GM23338 (cell line): ENCODE data around the gene MYO5C. TPM values are rescaled to one million over a fixed set of nuclear protein-coding genes. Genes with fewer than 3 reads are reported as not detected.

ENCODE experiments used
- ATAC-seq: fragments of 200-7000 bp; cut with Tn5 transposase; 3 replicates; pipeline ENCODE4 v1.9.1; 2020
- DNase-seq: peaks from one replicate; pipeline ENCODE4 v3.0.0-alpha.2; 2015; ENCODE audit warnings: low spot score
- H2AFZ ChIP-seq: fragments of 200-600 bp; sonication (generic); 2 replicates; pipeline ENCODE4 v1.8.0; 2016; ENCODE audit warnings: antibody characterized with exemption, mild to moderate bottlenecking, moderate library complexity
- H3F3A ChIP-seq: fragments of 200-600 bp; sonication (generic); replicated peaks from 2 replicates; pipeline ENCODE4 v1.8.0; 2017; ENCODE audit warnings: antibody characterized with exemption, mixed run types, low read depth
- H3K27ac ChIP-seq: fragments of 200-600 bp; sonication (generic); 2 replicates; pipeline ENCODE4 v1.6.1; 2016; ENCODE audit warnings: low read depth
- H3K27me3 ChIP-seq: fragments of 200-600 bp; sonication (generic); 2 replicates; pipeline ENCODE4 v1.8.0; 2016; ENCODE audit warnings: mild to moderate bottlenecking, mixed run types, moderate library complexity; ENCODE audit not compliant: insufficient read depth
- H3K36me3 ChIP-seq: fragments of 200-600 bp; sonication (generic); 2 replicates; pipeline ENCODE4 v1.8.0; 2016; ENCODE audit warnings: mild to moderate bottlenecking; ENCODE audit not compliant: insufficient read depth
- H3K4me1 ChIP-seq: fragments of 200-600 bp; sonication (generic); 2 replicates; pipeline ENCODE4 v1.8.0; 2016; ENCODE audit warnings: mild to moderate bottlenecking, moderate library complexity; ENCODE audit not compliant: insufficient read depth
- H3K4me2 ChIP-seq: fragments of 200-600 bp; sonication (generic); 2 replicates; pipeline ENCODE4 v1.7.1; 2017; ENCODE audit warnings: mixed run types
- H3K4me3 ChIP-seq: fragments of 200-600 bp; sonication (generic); 2 replicates; pipeline ENCODE4 v1.6.1; 2016; ENCODE audit warnings: mixed run types
- H3K79me2 ChIP-seq: fragments of 200-600 bp; sonication (generic); replicated peaks from 2 replicates; pipeline ENCODE4 v1.8.0; 2017; ENCODE audit warnings: mild to moderate bottlenecking; ENCODE audit not compliant: insufficient read depth
- H3K9me2 ChIP-seq: fragments of 200-600 bp; sonication (generic); 2 replicates; pipeline ENCODE4 v1.8.0; 2017; ENCODE audit not compliant: insufficient read depth
- H4K20me1 ChIP-seq: fragments of 200-600 bp; sonication (generic); replicated peaks from 2 replicates; pipeline ENCODE4 v1.8.0; 2017; ENCODE audit warnings: mild to moderate bottlenecking; ENCODE audit not compliant: insufficient read depth
- H3K27ac Mint-ChIP-seq: 2 replicates; pipeline ENCODE4 v1.8.0; 2020; ENCODE audit warnings: inconsistent platforms, mild to moderate bottlenecking, moderate library complexity, mixed read lengths
- H3K27me3 Mint-ChIP-seq: 3 replicates; pipeline ENCODE4 v1.8.0; 2022; ENCODE audit warnings: low read depth, mild to moderate bottlenecking, moderate library complexity, mixed read lengths, inconsistent platforms; ENCODE audit not compliant: insufficient read depth, poor library complexity
- H3K36me3 Mint-ChIP-seq: 3 replicates; pipeline ENCODE4 v1.8.0; 2021; ENCODE audit warnings: low read depth, mild to moderate bottlenecking, inconsistent platforms, moderate library complexity, mixed read lengths
- H3K4me1 Mint-ChIP-seq: 3 replicates; pipeline ENCODE4 v1.8.0; 2020; ENCODE audit warnings: mild to moderate bottlenecking, inconsistent platforms, mixed read lengths
- H3K4me3 Mint-ChIP-seq: 3 replicates; pipeline ENCODE4 v1.8.0; 2021; ENCODE audit warnings: moderate library complexity, mild to moderate bottlenecking, inconsistent platforms, mixed read lengths
- H3K9me3 Mint-ChIP-seq: 3 replicates; pipeline ENCODE4 v1.8.0; 2020; ENCODE audit warnings: moderate library complexity, mild to moderate bottlenecking, inconsistent platforms, mixed read lengths
- CREB1 ChIP-seq: fragments of 250-450 bp; sonication (Bioruptor Pico); IDR thresholded peaks from 2 replicates; pipeline ENCODE4 v1.5.0; 2020; ENCODE audit warnings: low read depth, mild to moderate bottlenecking, moderate library complexity
- ETS1 ChIP-seq: IDR thresholded peaks from 2 replicates; pipeline ENCODE4 v1.6.1; 2016; ENCODE audit warnings: antibody characterized with exemption
- EZH2 ChIP-seq: fragments of 200-600 bp; sonication (generic); IDR thresholded peaks from one replicate; pipeline ENCODE4 v1.8.0; 2017; ENCODE audit warnings: antibody characterized with exemption, mild to moderate bottlenecking, low read depth; ENCODE audit not compliant: unreplicated experiment
- JUNB ChIP-seq: IDR thresholded peaks from one replicate; pipeline ENCODE4 v1.6.1; 2016; ENCODE audit warnings: antibody characterized with exemption; ENCODE audit not compliant: unreplicated experiment
- POLR2AphosphoS5 ChIP-seq: IDR thresholded peaks from 2 replicates; pipeline ENCODE4 v1.6.1; 2016; ENCODE audit warnings: antibody characterized with exemption, low read depth
- ZNF114 ChIP-seq: fragments of 250-450 bp; sonication (Bioruptor Pico); IDR thresholded peaks from 2 replicates; pipeline ENCODE4 v1.5.0; 2020; ENCODE audit warnings: mild to moderate bottlenecking, moderate library complexity
- polyA plus RNA-seq: library from polyadenylated mRNA; unstranded; fragments of >200 nt; fragmentation: Nextera tagmentation; extraction: Ambion mirVana; gene quantifications from 2 replicates; pipeline ENCODE4 v1.2.1, GENCODE V29; 2016
- total RNA-seq: library from RNA; depleted of rRNA; stranded (reverse); fragments of >200 nt; shearing (Covaris generic); gene quantifications from 2 replicates; pipeline ENCODE4 v1.2.3, GENCODE V29; 2014
- TF ChIP-seq, protein P1 (sequence below), 2 experiments: fragments of 200-600 bp in 1 of 2; sonication (generic) in 1 of 2; conservative IDR thresholded peaks; 2 replicates each; pipeline versions ENCODE4 v1.5.1 to v1.6.1; 2016 to 2017; ENCODE audit warnings: antibody characterized with exemption in 2 of 2, low read depth in 2 of 2, mild to moderate bottlenecking in 2 of 2, moderate library complexity in 1 of 2
- TF ChIP-seq, protein P2 (sequence below): IDR thresholded peaks from one replicate; pipeline ENCODE4 v1.6.1; 2018; ENCODE audit warnings: antibody characterized with exemption; ENCODE audit not compliant: unreplicated experiment
- TF ChIP-seq, protein P3 (sequence below): fragments of 250-450 bp; sonication (Bioruptor Pico); IDR thresholded peaks from 2 replicates; pipeline ENCODE4 v1.5.0; 2020; ENCODE audit warnings: mild to moderate bottlenecking, moderate library complexity

MYO5C gene
- total and polyA plus RNA-seq, 2 experiments from 2014 or later = 7.9 to 28.8 TPM

DNA sequence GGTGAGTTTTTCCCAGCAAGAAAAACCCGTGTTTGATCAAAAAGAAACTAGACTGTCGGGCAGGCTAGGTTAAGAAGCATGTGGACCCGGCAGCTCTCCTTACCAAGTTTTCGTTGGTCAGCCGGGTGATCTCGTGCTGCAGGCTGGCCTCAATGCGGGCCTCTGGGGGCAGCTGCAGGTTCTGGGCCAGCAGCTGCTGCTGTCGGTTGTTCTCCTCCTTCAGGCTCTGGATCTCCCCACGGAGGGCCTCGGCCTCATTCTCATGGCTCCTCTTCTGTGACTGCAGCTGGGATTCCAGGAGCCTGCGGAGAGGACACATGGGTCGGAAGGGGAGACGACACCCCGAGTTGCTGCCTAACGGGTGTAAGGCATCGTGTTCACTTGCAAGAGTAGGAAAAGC is 44.5 kb upstream of the MYO5C start (continued):
- TF ChIP-seq, protein P1, sequence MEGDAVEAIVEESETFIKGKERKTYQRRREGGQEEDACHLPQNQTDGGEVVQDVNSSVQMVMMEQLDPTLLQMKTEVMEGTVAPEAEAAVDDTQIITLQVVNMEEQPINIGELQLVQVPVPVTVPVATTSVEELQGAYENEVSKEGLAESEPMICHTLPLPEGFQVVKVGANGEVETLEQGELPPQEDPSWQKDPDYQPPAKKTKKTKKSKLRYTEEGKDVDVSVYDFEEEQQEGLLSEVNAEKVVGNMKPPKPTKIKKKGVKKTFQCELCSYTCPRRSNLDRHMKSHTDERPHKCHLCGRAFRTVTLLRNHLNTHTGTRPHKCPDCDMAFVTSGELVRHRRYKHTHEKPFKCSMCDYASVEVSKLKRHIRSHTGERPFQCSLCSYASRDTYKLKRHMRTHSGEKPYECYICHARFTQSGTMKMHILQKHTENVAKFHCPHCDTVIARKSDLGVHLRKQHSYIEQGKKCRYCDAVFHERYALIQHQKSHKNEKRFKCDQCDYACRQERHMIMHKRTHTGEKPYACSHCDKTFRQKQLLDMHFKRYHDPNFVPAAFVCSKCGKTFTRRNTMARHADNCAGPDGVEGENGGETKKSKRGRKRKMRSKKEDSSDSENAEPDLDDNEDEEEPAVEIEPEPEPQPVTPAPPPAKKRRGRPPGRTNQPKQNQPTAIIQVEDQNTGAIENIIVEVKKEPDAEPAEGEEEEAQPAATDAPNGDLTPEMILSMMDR (conservative IDR thresholded peaks at IDR 0.05; ENCODE audit: low read depth in 2 of 2) = no peak
- TF ChIP-seq, protein P2, sequence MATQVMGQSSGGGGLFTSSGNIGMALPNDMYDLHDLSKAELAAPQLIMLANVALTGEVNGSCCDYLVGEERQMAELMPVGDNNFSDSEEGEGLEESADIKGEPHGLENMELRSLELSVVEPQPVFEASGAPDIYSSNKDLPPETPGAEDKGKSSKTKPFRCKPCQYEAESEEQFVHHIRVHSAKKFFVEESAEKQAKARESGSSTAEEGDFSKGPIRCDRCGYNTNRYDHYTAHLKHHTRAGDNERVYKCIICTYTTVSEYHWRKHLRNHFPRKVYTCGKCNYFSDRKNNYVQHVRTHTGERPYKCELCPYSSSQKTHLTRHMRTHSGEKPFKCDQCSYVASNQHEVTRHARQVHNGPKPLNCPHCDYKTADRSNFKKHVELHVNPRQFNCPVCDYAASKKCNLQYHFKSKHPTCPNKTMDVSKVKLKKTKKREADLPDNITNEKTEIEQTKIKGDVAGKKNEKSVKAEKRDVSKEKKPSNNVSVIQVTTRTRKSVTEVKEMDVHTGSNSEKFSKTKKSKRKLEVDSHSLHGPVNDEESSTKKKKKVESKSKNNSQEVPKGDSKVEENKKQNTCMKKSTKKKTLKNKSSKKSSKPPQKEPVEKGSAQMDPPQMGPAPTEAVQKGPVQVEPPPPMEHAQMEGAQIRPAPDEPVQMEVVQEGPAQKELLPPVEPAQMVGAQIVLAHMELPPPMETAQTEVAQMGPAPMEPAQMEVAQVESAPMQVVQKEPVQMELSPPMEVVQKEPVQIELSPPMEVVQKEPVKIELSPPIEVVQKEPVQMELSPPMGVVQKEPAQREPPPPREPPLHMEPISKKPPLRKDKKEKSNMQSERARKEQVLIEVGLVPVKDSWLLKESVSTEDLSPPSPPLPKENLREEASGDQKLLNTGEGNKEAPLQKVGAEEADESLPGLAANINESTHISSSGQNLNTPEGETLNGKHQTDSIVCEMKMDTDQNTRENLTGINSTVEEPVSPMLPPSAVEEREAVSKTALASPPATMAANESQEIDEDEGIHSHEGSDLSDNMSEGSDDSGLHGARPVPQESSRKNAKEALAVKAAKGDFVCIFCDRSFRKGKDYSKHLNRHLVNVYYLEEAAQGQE = no peak
- no peak for TF ChIP-seq EZH2
- TF ChIP-seq ZNF114 (CRISPR knock-in tag) = no peak
- TF ChIP-seq POLR2AphosphoS5 = no peak

DNA sequence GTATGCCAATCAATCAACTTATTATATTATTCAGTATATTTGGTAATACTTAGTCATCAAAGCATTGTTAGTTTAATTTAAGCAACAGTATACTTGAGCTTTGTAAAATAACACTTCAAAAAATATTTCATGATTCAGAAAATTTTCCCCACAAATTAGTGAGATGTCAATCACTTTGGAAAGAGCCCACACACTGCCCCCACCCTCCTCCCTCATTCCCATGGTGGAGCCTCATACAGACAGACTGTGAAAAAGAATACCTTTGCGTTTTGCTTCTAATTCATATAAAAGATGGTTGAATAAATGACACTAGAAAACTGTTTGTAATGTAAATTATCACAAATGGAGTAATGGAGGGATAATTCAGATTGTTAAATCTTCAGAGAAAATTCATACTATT is 43.3 kb upstream of the MYO5C start:
- ATAC-seq = no peak; the same call in 2 of the 3 replicates
- H3K4me2 ChIP-seq = peak overlapping the region; percentile 59
- no peak for TF ChIP-seq ETS1
- TF ChIP-seq, protein P3, sequence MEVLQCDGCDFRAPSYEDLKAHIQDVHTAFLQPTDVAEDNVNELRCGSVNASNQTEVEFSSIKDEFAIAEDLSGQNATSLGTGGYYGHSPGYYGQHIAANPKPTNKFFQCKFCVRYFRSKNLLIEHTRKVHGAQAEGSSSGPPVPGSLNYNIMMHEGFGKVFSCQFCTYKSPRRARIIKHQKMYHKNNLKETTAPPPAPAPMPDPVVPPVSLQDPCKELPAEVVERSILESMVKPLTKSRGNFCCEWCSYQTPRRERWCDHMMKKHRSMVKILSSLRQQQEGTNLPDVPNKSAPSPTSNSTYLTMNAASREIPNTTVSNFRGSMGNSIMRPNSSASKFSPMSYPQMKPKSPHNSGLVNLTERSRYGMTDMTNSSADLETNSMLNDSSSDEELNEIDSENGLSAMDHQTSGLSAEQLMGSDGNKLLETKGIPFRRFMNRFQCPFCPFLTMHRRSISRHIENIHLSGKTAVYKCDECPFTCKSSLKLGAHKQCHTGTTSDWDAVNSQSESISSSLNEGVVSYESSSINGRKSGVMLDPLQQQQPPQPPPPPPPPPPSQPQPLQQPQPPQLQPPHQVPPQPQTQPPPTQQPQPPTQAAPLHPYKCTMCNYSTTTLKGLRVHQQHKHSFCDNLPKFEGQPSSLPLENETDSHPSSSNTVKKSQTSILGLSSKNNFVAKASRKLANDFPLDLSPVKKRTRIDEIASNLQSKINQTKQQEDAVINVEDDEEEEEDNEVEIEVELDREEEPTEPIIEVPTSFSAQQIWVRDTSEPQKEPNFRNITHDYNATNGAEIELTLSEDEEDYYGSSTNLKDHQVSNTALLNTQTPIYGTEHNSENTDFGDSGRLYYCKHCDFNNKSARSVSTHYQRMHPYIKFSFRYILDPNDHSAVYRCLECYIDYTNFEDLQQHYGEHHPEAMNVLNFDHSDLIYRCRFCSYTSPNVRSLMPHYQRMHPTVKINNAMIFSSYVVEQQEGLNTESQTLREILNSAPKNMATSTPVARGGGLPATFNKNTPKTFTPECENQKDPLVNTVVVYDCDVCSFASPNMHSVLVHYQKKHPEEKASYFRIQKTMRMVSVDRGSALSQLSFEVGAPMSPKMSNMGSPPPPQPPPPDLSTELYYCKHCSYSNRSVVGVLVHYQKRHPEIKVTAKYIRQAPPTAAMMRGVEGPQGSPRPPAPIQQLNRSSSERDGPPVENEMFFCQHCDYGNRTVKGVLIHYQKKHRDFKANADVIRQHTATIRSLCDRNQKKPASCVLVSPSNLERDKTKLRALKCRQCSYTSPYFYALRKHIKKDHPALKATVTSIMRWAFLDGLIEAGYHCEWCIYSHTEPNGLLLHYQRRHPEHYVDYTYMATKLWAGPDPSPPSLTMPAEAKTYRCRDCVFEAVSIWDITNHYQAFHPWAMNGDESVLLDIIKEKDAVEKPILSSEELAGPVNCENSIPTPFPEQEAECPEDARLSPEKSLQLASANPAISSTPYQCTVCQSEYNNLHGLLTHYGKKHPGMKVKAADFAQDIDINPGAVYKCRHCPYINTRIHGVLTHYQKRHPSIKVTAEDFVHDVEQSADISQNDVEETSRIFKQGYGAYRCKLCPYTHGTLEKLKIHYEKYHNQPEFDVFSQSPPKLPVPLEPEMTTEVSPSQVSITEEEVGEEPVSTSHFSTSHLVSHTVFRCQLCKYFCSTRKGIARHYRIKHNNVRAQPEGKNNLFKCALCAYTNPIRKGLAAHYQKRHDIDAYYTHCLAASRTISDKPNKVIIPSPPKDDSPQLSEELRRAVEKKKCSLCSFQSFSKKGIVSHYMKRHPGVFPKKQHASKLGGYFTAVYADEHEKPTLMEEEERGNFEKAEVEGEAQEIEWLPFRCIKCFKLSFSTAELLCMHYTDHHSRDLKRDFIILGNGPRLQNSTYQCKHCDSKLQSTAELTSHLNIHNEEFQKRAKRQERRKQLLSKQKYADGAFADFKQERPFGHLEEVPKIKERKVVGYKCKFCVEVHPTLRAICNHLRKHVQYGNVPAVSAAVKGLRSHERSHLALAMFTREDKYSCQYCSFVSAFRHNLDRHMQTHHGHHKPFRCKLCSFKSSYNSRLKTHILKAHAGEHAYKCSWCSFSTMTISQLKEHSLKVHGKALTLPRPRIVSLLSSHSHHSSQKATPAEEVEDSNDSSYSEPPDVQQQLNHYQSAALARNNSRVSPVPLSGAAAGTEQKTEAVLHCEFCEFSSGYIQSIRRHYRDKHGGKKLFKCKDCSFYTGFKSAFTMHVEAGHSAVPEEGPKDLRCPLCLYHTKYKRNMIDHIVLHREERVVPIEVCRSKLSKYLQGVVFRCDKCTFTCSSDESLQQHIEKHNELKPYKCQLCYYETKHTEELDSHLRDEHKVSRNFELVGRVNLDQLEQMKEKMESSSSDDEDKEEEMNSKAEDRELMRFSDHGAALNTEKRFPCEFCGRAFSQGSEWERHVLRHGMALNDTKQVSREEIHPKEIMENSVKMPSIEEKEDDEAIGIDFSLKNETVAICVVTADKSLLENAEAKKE (CRISPR knock-in tag) = no peak
- TF ChIP-seq JUNB = no peak
- TF ChIP-seq CREB1 (CRISPR knock-in tag) = no peak
- no peaks in the 10 kb centered on the region for H3K79me2 ChIP-seq
- peak overlapping the region; percentile 14; the same call in 1 of the 2 replicates for H3K4me3 ChIP-seq
- H3K4me1 ChIP-seq = peaks cover 51% of the 10 kb centered on the region
- no peaks in the 10 kb centered on the region for H3K9me3 Mint-ChIP-seq
- no peaks in the 10 kb centered on the region for H3K27me3 Mint-ChIP-seq
- H3K27ac Mint-ChIP-seq = 0 out of 2 replicates have a peak overlapping the region, but pooled peaks have one; percentile 37
- no peaks in the 10 kb centered on the region for H4K20me1 ChIP-seq
- H3K4me3 Mint-ChIP-seq = no peak overlapping the region
- no peaks in the 10 kb centered on the region for H3K36me3 ChIP-seq
- no peak overlapping the region for H2AFZ ChIP-seq
- no peaks in the 10 kb centered on the region for H3K9me2 ChIP-seq
- no peaks in the 10 kb centered on the region for H3F3A ChIP-seq
- peaks cover 49% of the 10 kb centered on the region for H3K4me1 Mint-ChIP-seq
- H3K27me3 ChIP-seq = no peaks in the 10 kb centered on the region
- peaks cover 5% of the 10 kb centered on the region; the same call in 1 of the 3 replicates for H3K36me3 Mint-ChIP-seq
- no peak for DNase-seq
- peak overlapping the region; percentile 71; the same call in 1 of the 2 replicates for H3K27ac ChIP-seq
